ENCODE results near the gene KXD1.

- TF ChIP-seq CTCF (IDR thresholded peaks at IDR 0.05; ENCODE audit: low read depth, low read length, poor library complexity, severe bottlenecking) (no peak), EZH2phosphoT487 (IDR thresholded peaks at IDR 0.05; ENCODE audit: borderline replicate concordance, low read length) (no peak)
These were observed 36.0 kb upstream of the KXD1 start, which contains the start of gene ELL for GRCh38 chr19:18521692-18522123.
